ENCODE data around the gene FAM53C. TPM values are rescaled to one million over a fixed set of nuclear protein-coding genes. Genes with fewer than 3 reads are reported as not detected.
"Not testable (repeated sequence)": the region's sequence is repeated elsewhere in the genome, so short reads cannot be mapped to it uniquely, and the experiment has no call there.

The FAM53C gene
- 25.1 TPM for polyA plus RNA-seq (2012; ENCODE audit: low read depth, missing spikeins)

GRCh38 chr5:138337685-138338410 lies at the start of gene FAM53C:
TSS of gene FAM53C (plus strand) at chr5:138338266. CDS start at chr5:138341336, 3,070 bp downstream.
- TF ChIP-seq POU2F2 (IDR thresholded peaks at IDR 0.05; ENCODE audit: low read depth, low read length) (peak; percentile 97), POLR2AphosphoS5 (IDR thresholded peaks at IDR 0.05; ENCODE audit: low read depth, low read length) (peak; percentile 100), PAX5 (IDR thresholded peaks at IDR 0.05; ENCODE audit: insufficient read depth, low read length, severe bottlenecking) (no peak), POLR2A (IDR thresholded peaks at IDR 0.05; ENCODE audit: low read depth, low read length) (peak; percentile 100), TAF1 (IDR thresholded peaks at IDR 0.05; ENCODE audit: low read depth, low read length) (peak; percentile 99), SPI1 (IDR thresholded peaks at IDR 0.05; ENCODE audit: low read depth, low read length) (no peak)
- FAIRE-seq (peak; percentile 89), DNase-seq (ENCODE audit: insufficient read length, low spot score) (peak; percentile 82)

GRCh38 chr5:138289296-138289695 lies 48.8 kb upstream of the FAM53C start:
- TF ChIP-seq PAX5 (IDR thresholded peaks at IDR 0.05; ENCODE audit: insufficient read depth, low read length, severe bottlenecking): no peak
- TF ChIP-seq POLR2AphosphoS5 (IDR thresholded peaks at IDR 0.05; ENCODE audit: low read depth, low read length): no peak
- no peak for TF ChIP-seq POLR2A (IDR thresholded peaks at IDR 0.05; ENCODE audit: low read depth, low read length)
- no peak for DNase-seq (ENCODE audit: insufficient read length, low spot score)
- no peak for FAIRE-seq

GRCh38 chr5:138303372-138303771 lies 34.7 kb upstream of the FAM53C start:
- DNase-seq (ENCODE audit: insufficient read length, low spot score) (no peak), FAIRE-seq (no peak)
- TF ChIP-seq PAX5 (IDR thresholded peaks at IDR 0.05; ENCODE audit: insufficient read depth, low read length, severe bottlenecking): no peak
- TF ChIP-seq TAF1 (IDR thresholded peaks at IDR 0.05; ENCODE audit: low read depth, low read length): no peak
- no peak for TF ChIP-seq POLR2A (IDR thresholded peaks at IDR 0.05; ENCODE audit: low read depth, low read length)
- TF ChIP-seq SPI1 (IDR thresholded peaks at IDR 0.05; ENCODE audit: low read depth, low read length): no peak
- no peak for TF ChIP-seq POLR2AphosphoS5 (IDR thresholded peaks at IDR 0.05; ENCODE audit: low read depth, low read length)
- TF ChIP-seq POU2F2 (IDR thresholded peaks at IDR 0.05; ENCODE audit: low read depth, low read length): no peak

GRCh38 chr5:138305797-138306196 lies 32.3 kb upstream of the FAM53C start:
- DNase-seq (ENCODE audit: insufficient read length, low spot score) (no peak), FAIRE-seq (peak; percentile 48)
- TF ChIP-seq SPI1 (IDR thresholded peaks at IDR 0.05; ENCODE audit: low read depth, low read length) (no peak), POLR2A (IDR thresholded peaks at IDR 0.05; ENCODE audit: low read depth, low read length) (no peak), PAX5 (IDR thresholded peaks at IDR 0.05; ENCODE audit: insufficient read depth, low read length, severe bottlenecking) (no peak), POLR2AphosphoS5 (IDR thresholded peaks at IDR 0.05; ENCODE audit: low read depth, low read length) (no peak)

GRCh38 chr5:138315751-138316278 lies 22.3 kb upstream of the FAM53C start:
- no peak for DNase-seq (ENCODE audit: insufficient read length, low spot score)
- TF ChIP-seq SPI1 (IDR thresholded peaks at IDR 0.05; ENCODE audit: low read depth, low read length) (no peak), POLR2A (IDR thresholded peaks at IDR 0.05; ENCODE audit: low read depth, low read length) (no peak), POU2F2 (IDR thresholded peaks at IDR 0.05; ENCODE audit: low read depth, low read length) (no peak), TAF1 (IDR thresholded peaks at IDR 0.05; ENCODE audit: low read depth, low read length) (no peak), PAX5 (IDR thresholded peaks at IDR 0.05; ENCODE audit: insufficient read depth, low read length, severe bottlenecking) (no peak), POLR2AphosphoS5 (IDR thresholded peaks at IDR 0.05; ENCODE audit: low read depth, low read length) (no peak)
- FAIRE-seq: no peak

- no peak for TF ChIP-seq POLR2AphosphoS5 (IDR thresholded peaks at IDR 0.05; ENCODE audit: low read depth, low read length)
- TF ChIP-seq POLR2A (IDR thresholded peaks at IDR 0.05; ENCODE audit: low read depth, low read length): no peak
- no peak for TF ChIP-seq PAX5 (IDR thresholded peaks at IDR 0.05; ENCODE audit: insufficient read depth, low read length, severe bottlenecking)
- TF ChIP-seq TAF1 (IDR thresholded peaks at IDR 0.05; ENCODE audit: low read depth, low read length): no peak
- no peak for TF ChIP-seq POU2F2 (IDR thresholded peaks at IDR 0.05; ENCODE audit: low read depth, low read length)
- no peak for TF ChIP-seq SPI1 (IDR thresholded peaks at IDR 0.05; ENCODE audit: low read depth, low read length)
- no peak for FAIRE-seq
Observed at GRCh38 chr5:138316355-138316754, 21.7 kb upstream of the FAM53C start.

GRCh38 chr5:138318211-138318610 lies 19.9 kb upstream of the FAM53C start:
- not testable (repeated sequence) for DNase-seq (ENCODE audit: insufficient read length, low spot score); FAIRE-seq

More at GRCh38 chr5:138316355-138316754, 21.7 kb upstream of the FAM53C start:
- DNase-seq (ENCODE audit: insufficient read length, low spot score): no peak

- DNase-seq (ENCODE audit: insufficient read length, low spot score): no peak
- TF ChIP-seq PAX5 (IDR thresholded peaks at IDR 0.05; ENCODE audit: insufficient read depth, low read length, severe bottlenecking) (no peak), TAF1 (IDR thresholded peaks at IDR 0.05; ENCODE audit: low read depth, low read length) (no peak), SPI1 (IDR thresholded peaks at IDR 0.05; ENCODE audit: low read depth, low read length) (no peak), POLR2AphosphoS5 (IDR thresholded peaks at IDR 0.05; ENCODE audit: low read depth, low read length) (no peak), POU2F2 (IDR thresholded peaks at IDR 0.05; ENCODE audit: low read depth, low read length) (no peak), POLR2A (IDR thresholded peaks at IDR 0.05; ENCODE audit: low read depth, low read length) (no peak)
- FAIRE-seq: no peak
Observed at GRCh38 chr5:138330813-138331448, 7.1 kb upstream of the FAM53C start.

- TF ChIP-seq POLR2AphosphoS5 (IDR thresholded peaks at IDR 0.05; ENCODE audit: low read depth, low read length): no peak
- no peak for TF ChIP-seq TAF1 (IDR thresholded peaks at IDR 0.05; ENCODE audit: low read depth, low read length)
- no peak for TF ChIP-seq SPI1 (IDR thresholded peaks at IDR 0.05; ENCODE audit: low read depth, low read length)
- peak; percentile 75 for TF ChIP-seq PAX5 (IDR thresholded peaks at IDR 0.05; ENCODE audit: insufficient read depth, low read length, severe bottlenecking)
- TF ChIP-seq POLR2A (IDR thresholded peaks at IDR 0.05; ENCODE audit: low read depth, low read length): peak; percentile 57; the same call in 1 of the 2 replicates
- TF ChIP-seq POU2F2 (IDR thresholded peaks at IDR 0.05; ENCODE audit: low read depth, low read length): no peak
- FAIRE-seq (peak; percentile 99), DNase-seq (ENCODE audit: insufficient read length, low spot score) (peak; percentile 91)
Observed at GRCh38 chr5:138331449-138332368, 6.4 kb upstream of the FAM53C start, which contains the start of gene CDC25C. TSS of gene CDC25C (minus strand) at chr5:138331804. CDS start at chr5:138331180, 624 bp downstream.
